T-cell (primary cell): ENCODE results near the gene CWC27. TPM values are rescaled to one million over a fixed set of nuclear protein-coding genes. Genes with fewer than 3 reads are reported as not detected.
"Not testable (repeated sequence)": the region's sequence is repeated elsewhere in the genome, so short reads cannot be mapped to it uniquely, and the experiment has no call there.

Source experiments
- ATAC-seq, 4 experiments: fragments of 200-7000 bp in 3 of 4; fragments of 150-1000 bp in 1 of 4; cut with Tn5 transposase; replicated peaks in 1 of 4; 1 replicate in 3 of 4; 2 replicates in 1 of 4; pipeline ENCODE4 v1.10.0; 2021; ENCODE audit warnings: moderate library complexity in 3 of 4, mild to moderate bottlenecking in 2 of 4, moderate number of reproducible peaks in 1 of 4
- CTCF ChIA-PET, 2 donors: fragments of 300-600 bp; sonication (Branson Sonifier 250); formaldehyde crosslinking; loops; one replicate each; lab custom pipeline; 2022; ENCODE audit warnings: antibody characterized with exemption in 2 of 2; lab: Charles Lee
- POLR2A ChIA-PET, 2 donors: fragments of 300-600 bp; sonication (Branson Sonifier 250); formaldehyde crosslinking; loops; one replicate each; lab custom pipeline; 2022; ENCODE audit warnings: antibody characterized with exemption in 2 of 2; lab: Charles Lee
- DNase-seq, 35 experiments: peaks; one replicate each; pipeline versions ENCODE4 v3.0.0 to v3.0.0-alpha.2; 2013 to 2023
- H3K27ac ChIP-seq: one replicate; pipeline ENCODE4 v1.5.1; 2013; ENCODE audit warnings: low read length
- H3K27me3 ChIP-seq, 2 experiments: replicated peaks in 1 of 2; 1 replicate in 1 of 2; 2 replicates in 1 of 2; pipeline versions ENCODE4 v1.6.1 to v1.7.0; 2013; ENCODE audit warnings: low read length in 1 of 2, mixed read lengths in 1 of 2; ENCODE audit not compliant: control insufficient read depth in 2 of 2, insufficient read depth in 2 of 2; ENCODE audit errors: extremely low read depth in 1 of 2
- H3K36me3 ChIP-seq, 2 donors: 1 replicate in 1 of 2; 2 replicates in 1 of 2; pipeline versions ENCODE4 v1.6.1 to v1.7.0; 2013; ENCODE audit warnings: low read length in 1 of 2; ENCODE audit not compliant: control insufficient read depth in 2 of 2, insufficient read depth in 1 of 2; ENCODE audit errors: extremely low read depth in 1 of 2
- H3K4me1 ChIP-seq, 2 experiments: 1 replicate in 1 of 2; 2 replicates in 1 of 2; pipeline versions ENCODE4 v1.6.1 to v1.7.0; 2013; ENCODE audit warnings: low read length in 2 of 2, mixed read lengths in 1 of 2; ENCODE audit not compliant: insufficient read depth in 2 of 2, control insufficient read depth in 1 of 2; ENCODE audit errors: extremely low read depth in 1 of 2
- H3K4me3 ChIP-seq, 2 donors: 1 replicate in 1 of 2; 2 replicates in 1 of 2; pipeline versions ENCODE4 v1.5.1 to v1.7.0; 2013; ENCODE audit warnings: mild to moderate bottlenecking in 2 of 2, low read length in 1 of 2, moderate library complexity in 1 of 2; ENCODE audit not compliant: control insufficient read depth in 1 of 2; ENCODE audit errors: extremely low read depth in 1 of 2
- H3K9me3 ChIP-seq: 2 replicates; pipeline ENCODE4 v1.7.0; 2013
- H3K27ac Mint-ChIP-seq, 2 donors: one replicate each; pipeline ENCODE4 v1.8.0; 2020 to 2021; ENCODE audit warnings: mild to moderate bottlenecking in 2 of 2, mixed read lengths in 2 of 2
- H3K27me3 Mint-ChIP-seq, 2 donors: one replicate each; pipeline ENCODE4 v1.8.0; 2021 to 2022; ENCODE audit warnings: mixed read lengths in 2 of 2
- H3K36me3 Mint-ChIP-seq: one replicate; pipeline ENCODE4 v1.8.0; 2021; ENCODE audit warnings: mixed read lengths
- H3K4me1 Mint-ChIP-seq, 3 donors: one replicate each; pipeline ENCODE4 v1.8.0; 2020 to 2022; ENCODE audit warnings: mixed read lengths in 3 of 3, mild to moderate bottlenecking in 1 of 3
- H3K4me3 Mint-ChIP-seq, 3 donors: one replicate each; pipeline ENCODE4 v1.8.0; 2020 to 2022; ENCODE audit warnings: mild to moderate bottlenecking in 3 of 3, mixed read lengths in 3 of 3, moderate library complexity in 3 of 3
- H3K9me3 Mint-ChIP-seq, 3 donors: one replicate each; pipeline ENCODE4 v1.8.0; 2020 to 2022; ENCODE audit warnings: mixed read lengths in 3 of 3
- WGBS: methylation state at CpG from one replicate; pipeline ENCODE4 v1.1.5; 2013; ENCODE audit warnings: missing lambda C conversion rate; ENCODE audit not compliant: insufficient coverage; 5-methylcytosine and 5-hydroxymethylcytosine counted together
- total RNA-seq, 35 experiments: library from RNA in 6 of 35; stranded (reverse) in 6 of 35; fragments of 120-200 nt in 1 of 35; gene quantifications; one replicate each; pipeline versions ENCODE4 v1.2.1 to v1.2.4 and lab custom pipeline; 2013 to 2026

CWC27 gene
- total RNA-seq, 5 donors from 2014 or later (not counting 1 experiment from before 2014, with no cell fraction given), result 15.5 to 32.3 (median 18.8) TPM

DNA sequence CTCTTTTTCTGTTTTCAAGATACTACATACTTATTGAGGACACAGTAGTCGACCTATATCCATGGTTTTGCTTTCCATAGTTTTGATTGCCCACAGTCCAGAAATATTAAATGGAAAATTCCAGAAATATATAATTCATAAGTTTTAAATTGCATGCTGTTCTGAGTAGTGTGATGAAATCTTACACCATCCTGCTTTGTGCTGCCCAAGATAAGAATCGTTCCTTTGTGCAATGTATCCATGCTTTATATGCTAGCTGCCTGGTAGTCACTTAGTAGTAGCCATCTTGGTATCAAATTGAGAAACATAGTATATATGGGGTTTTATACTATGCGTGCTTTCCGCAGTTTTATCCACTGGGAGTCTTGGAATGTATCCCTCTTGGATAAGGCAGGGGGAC lies 59.0 kb downstream of the CWC27 start:
- POLR2A ChIA-PET, result no interaction called here
- Histone ChIP-seq H3K27ac (no peak overlapping the region), H3K4me1 (no peaks in the 10 kb centered on the region), H3K4me3 (no peak overlapping the region), H3K36me3 (peaks cover 0 to 2% of the 10 kb centered on the region in 2 donors), H3K27me3 (no peaks in the 10 kb centered on the region), H3K9me3 (no peaks in the 10 kb centered on the region)
- no peak overlapping the region for H3K27ac Mint-ChIP-seq
- DNase-seq, result no peak
- no peaks in the 10 kb centered on the region for H3K27me3 Mint-ChIP-seq
- peaks cover 0 to 2% (median 2%) of the 10 kb centered on the region in 3 donors for H3K4me1 Mint-ChIP-seq
- peaks cover 33% of the 10 kb centered on the region for H3K36me3 Mint-ChIP-seq
- ATAC-seq, result no peak
- H3K9me3 Mint-ChIP-seq, result no peaks in the 10 kb centered on the region
- WGBS, result no CpG with 5 or more reads among the region's 4 CpGs
- CTCF ChIA-PET, result no interaction called here
- no peak overlapping the region for H3K4me3 Mint-ChIP-seq

DNA sequence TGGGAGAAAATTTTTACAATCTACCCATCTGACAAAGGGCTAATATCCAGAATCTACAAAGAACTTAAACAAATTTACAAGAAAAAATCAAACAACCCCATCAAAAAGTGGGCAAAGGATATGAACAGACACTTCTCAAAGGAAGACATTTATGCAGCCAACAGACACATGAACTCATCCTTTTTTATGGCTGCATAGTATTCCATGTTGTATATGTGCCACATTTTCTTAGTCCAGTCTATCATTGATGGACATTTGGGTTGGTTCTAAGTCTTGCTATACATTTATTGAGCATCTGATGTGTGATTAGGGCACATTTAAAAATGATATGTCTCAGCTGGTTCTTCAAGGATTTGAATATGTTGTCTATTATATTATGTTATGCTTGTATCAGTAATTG lies 61.9 kb downstream of the CWC27 start:
- H3K36me3 ChIP-seq, H3K27me3 ChIP-seq, ATAC-seq, H3K27ac ChIP-seq, H3K27ac Mint-ChIP-seq, POLR2A ChIA-PET, H3K4me1 Mint-ChIP-seq, H3K4me3 ChIP-seq, H3K9me3 ChIP-seq, CTCF ChIA-PET, DNase-seq, H3K9me3 Mint-ChIP-seq, H3K4me3 Mint-ChIP-seq, H3K4me1 ChIP-seq, H3K27me3 Mint-ChIP-seq: not testable (repeated sequence)
- H3K36me3 Mint-ChIP-seq, result peaks cover 46% of the 10 kb centered on the region

DNA sequence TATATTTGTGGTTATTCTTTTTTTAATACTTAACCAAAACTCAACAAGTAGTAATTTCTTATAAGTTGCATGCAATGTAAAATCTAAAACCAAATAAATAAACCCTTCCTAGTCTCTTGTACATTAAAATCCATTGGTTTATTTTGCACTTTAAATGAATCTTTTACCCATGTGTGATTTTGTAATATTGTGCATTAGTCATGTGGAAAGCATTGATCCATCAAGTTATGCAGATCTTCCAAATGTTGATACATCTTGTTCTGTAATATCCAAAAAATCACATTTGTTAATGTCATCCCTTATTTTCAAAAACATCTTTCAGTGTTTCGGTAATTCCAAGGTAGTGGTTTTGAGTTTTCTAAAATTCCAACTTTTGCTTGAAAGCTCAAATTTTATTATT lies 63.3 kb downstream of the CWC27 start:
- Histone ChIP-seq H3K9me3 (no peaks in the 10 kb centered on the region), H3K4me1 (no peaks in the 10 kb centered on the region), H3K4me3 (no peak overlapping the region), H3K27me3 (no peaks in the 10 kb centered on the region), H3K36me3 (no peaks in the 10 kb centered on the region), H3K27ac (no peak overlapping the region)
- Mint-ChIP-seq H3K27me3 (no peaks in the 10 kb centered on the region), H3K36me3 (peaks cover 56% of the 10 kb centered on the region), H3K4me1 (no peaks in the 10 kb centered on the region), H3K27ac (no peak overlapping the region), H3K9me3 (no peaks in the 10 kb centered on the region), H3K4me3 (no peak overlapping the region)
- ChIA-PET POLR2A (no interaction called here), CTCF (no interaction called here)
- DNase-seq, result no peak
- no CpG with 5 or more reads among the region's 1 CpG for WGBS
- ATAC-seq, result no peak

DNA sequence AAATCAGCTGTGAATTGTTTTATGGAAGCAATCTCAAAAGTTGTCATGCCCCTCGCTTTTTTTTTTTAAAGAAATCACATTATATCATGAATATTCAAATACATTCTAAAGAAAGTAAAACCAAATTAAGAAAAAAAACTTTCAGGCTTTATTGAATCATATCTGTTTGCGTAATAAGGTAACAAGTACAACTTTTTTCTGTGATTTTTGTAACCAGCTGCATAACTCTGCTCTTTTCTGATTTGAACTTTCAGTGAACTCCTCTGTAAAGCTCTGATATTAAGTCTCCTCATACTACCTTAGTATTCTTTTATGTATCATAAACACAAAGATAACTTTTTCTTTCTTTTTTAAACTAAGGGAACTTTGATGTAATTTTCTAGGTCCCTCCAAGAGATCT lies 65.3 kb downstream of the CWC27 start:
- Mint-ChIP-seq H3K4me3 (no peak overlapping the region), H3K9me3 (peaks cover 0 to under 1% (median 0%) of the 10 kb centered on the region in 3 donors), H3K27ac (no peak overlapping the region), H3K27me3 (no peaks in the 10 kb centered on the region), H3K36me3 (peaks cover 60% of the 10 kb centered on the region), H3K4me1 (no peaks in the 10 kb centered on the region)
- DNase-seq, result no peak
- CTCF ChIA-PET, result interaction anchor here in 1 of 2 donors (0.6 kb wide), 1 partner anchor 127 kb away, joined by 3 read pairs; no protein-coding TSS in a partner anchor
- no peaks in the 10 kb centered on the region for H3K27me3 ChIP-seq
- H3K36me3 ChIP-seq, result no peaks in the 10 kb centered on the region
- no peak overlapping the region for H3K4me3 ChIP-seq
- POLR2A ChIA-PET, result interaction anchor here in 1 of 2 donors (0.5 kb wide), 1 partner anchor 648 kb away, joined by 3 read pairs; no protein-coding TSS in a partner anchor
- no peak for ATAC-seq
- WGBS, result 86% methylated on average over 1 of the region's 2 CpGs
- no peaks in the 10 kb centered on the region for H3K4me1 ChIP-seq
- no peaks in the 10 kb centered on the region for H3K9me3 ChIP-seq
- H3K27ac ChIP-seq, result no peak overlapping the region

GRCh38 chr5:64834611-64835010 lies 65.9 kb downstream of the CWC27 start:
- ChIA-PET POLR2A (interaction anchor here in 1 of 2 donors (0.5 to 0.6 kb wide), 2 partner anchors 648 to 679 kb away, joined by 3 to 20 read pairs; no protein-coding TSS in a partner anchor), CTCF (interaction anchor here in 1 of 2 donors (0.6 kb wide), 1 partner anchor 126 kb away, joined by 3 read pairs; no protein-coding TSS in a partner anchor)
- no peak for DNase-seq
- no peaks in the 10 kb centered on the region for H3K27me3 Mint-ChIP-seq
- Histone ChIP-seq H3K9me3 (no peaks in the 10 kb centered on the region), H3K4me1 (no peaks in the 10 kb centered on the region), H3K4me3 (no peak overlapping the region), H3K27me3 (no peaks in the 10 kb centered on the region), H3K36me3 (no peaks in the 10 kb centered on the region), H3K27ac (no peak overlapping the region)
- H3K9me3 Mint-ChIP-seq, result peaks cover 0 to 7% (median 0%) of the 10 kb centered on the region in 3 donors
- no peak overlapping the region for H3K4me3 Mint-ChIP-seq
- no peaks in the 10 kb centered on the region for H3K4me1 Mint-ChIP-seq
- H3K36me3 Mint-ChIP-seq, result peaks cover 60% of the 10 kb centered on the region
- WGBS, result no CpG with 5 or more reads among the region's 1 CpG
- H3K27ac Mint-ChIP-seq, result no peak overlapping the region
- ATAC-seq, result no peak

DNA sequence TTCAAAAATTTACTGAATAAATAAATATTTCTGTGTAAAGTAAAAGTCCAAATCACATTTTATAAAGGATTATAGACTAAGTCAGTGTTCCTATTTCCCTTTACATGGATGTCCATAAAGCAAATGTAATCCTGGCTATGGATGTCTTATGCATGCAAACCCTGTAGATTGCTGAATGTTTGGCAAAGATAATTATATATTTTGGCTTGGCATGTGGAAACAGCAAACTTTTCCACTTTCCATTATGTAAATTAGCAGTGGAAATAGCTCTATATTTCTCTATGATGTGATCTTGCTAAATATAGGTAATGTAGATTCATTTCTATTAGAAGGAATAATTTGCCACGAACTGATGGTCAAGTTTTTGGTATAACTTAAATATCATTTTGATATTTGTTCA lies 66.5 kb downstream of the CWC27 start:
- Histone ChIP-seq H3K27ac (no peak overlapping the region), H3K27me3 (no peaks in the 10 kb centered on the region), H3K36me3 (peaks cover 0 to 3% of the 10 kb centered on the region in 2 donors), H3K4me3 (no peak overlapping the region), H3K9me3 (no peaks in the 10 kb centered on the region), H3K4me1 (no peaks in the 10 kb centered on the region)
- Mint-ChIP-seq H3K27me3 (no peaks in the 10 kb centered on the region), H3K4me1 (no peaks in the 10 kb centered on the region), H3K4me3 (no peak overlapping the region), H3K36me3 (peaks cover 58% of the 10 kb centered on the region), H3K9me3 (peaks cover 0 to 10% (median 2%) of the 10 kb centered on the region in 3 donors), H3K27ac (no peak overlapping the region)
- no CpG with 5 or more reads among the region's 1 CpG for WGBS
- no peak for ATAC-seq
- ChIA-PET POLR2A (no interaction called here), CTCF (no interaction called here)
- no peak for DNase-seq
